Islet precursor cell (in vitro differentiated cells): ENCODE measurements around the gene CKS2.
"Not testable (repeated sequence)": the region's sequence is repeated elsewhere in the genome, so short reads cannot be mapped to it uniquely, and the experiment has no call there.

Experiments
- DNase-seq: peaks from one replicate; pipeline ENCODE4 v3.0.0-alpha.2; 2018

CKS2 gene

GRCh38 chr9:89311346-89312221, 589 bp downstream of the CKS2 start:
- DNase-seq, result no peak

- no peak for DNase-seq
These were observed 1.2 kb downstream of the CKS2 start for GRCh38 chr9:89312222-89312571.

- no peak for DNase-seq
These were observed 2.8 kb downstream of the CKS2 start for GRCh38 chr9:89313842-89314241.

GRCh38 chr9:89314955-89315354, 4.0 kb downstream of the CKS2 start:
- no peak for DNase-seq

- DNase-seq, result no peak
These were observed 4.5 kb downstream of the CKS2 start for GRCh38 chr9:89315482-89315881.

GRCh38 chr9:89317282-89317681, 6.3 kb downstream of the CKS2 start:
- DNase-seq, result no peak

- peak; percentile 97 for DNase-seq
These were observed 7.4 kb downstream of the CKS2 start, which contains the start of gene SECISBP2 for GRCh38 chr9:89318123-89319014. TSS of gene SECISBP2 (plus strand) at chr9:89318500. CDS start at chr9:89318577, 77 bp downstream.

- no peak for DNase-seq
These were observed 8.3 kb downstream of the CKS2 start for GRCh38 chr9:89319015-89319905.

- no peak for DNase-seq
These were observed 12.4 kb downstream of the CKS2 start for GRCh38 chr9:89323390-89323789.

- DNase-seq, result no peak
These were observed 14.7 kb downstream of the CKS2 start for GRCh38 chr9:89325733-89326132.

GRCh38 chr9:89328064-89328463, 17.1 kb downstream of the CKS2 start:
- DNase-seq, result no peak

GRCh38 chr9:89329917-89330316, 18.9 kb downstream of the CKS2 start:
- no peak for DNase-seq

GRCh38 chr9:89330513-89330912, 19.5 kb downstream of the CKS2 start:
- DNase-seq, result no peak

GRCh38 chr9:89339807-89340206, 28.8 kb downstream of the CKS2 start:
- no peak for DNase-seq

- no peak for DNase-seq
These were observed 29.3 kb downstream of the CKS2 start for GRCh38 chr9:89340332-89340731.

- DNase-seq, result no peak
These were observed 31.2 kb downstream of the CKS2 start for GRCh38 chr9:89342213-89342612.

- DNase-seq, result no peak
These were observed 32.0 kb downstream of the CKS2 start for GRCh38 chr9:89342948-89343347.

- not testable (repeated sequence) for DNase-seq
These were observed 32.8 kb downstream of the CKS2 start for GRCh38 chr9:89343812-89344211.

GRCh38 chr9:89345476-89345875, 34.5 kb downstream of the CKS2 start:
- DNase-seq, result no peak

GRCh38 chr9:89346696-89347095, 35.7 kb downstream of the CKS2 start:
- no peak for DNase-seq

- DNase-seq, result no peak
These were observed 36.7 kb downstream of the CKS2 start for GRCh38 chr9:89347651-89348050.

GRCh38 chr9:89349607-89350006, 38.6 kb downstream of the CKS2 start:
- DNase-seq, result no peak
